ENCODE results near the gene CCS. TPM values are rescaled to one million over a fixed set of nuclear protein-coding genes. Genes with fewer than 3 reads are reported as not detected.

The CCS gene
- total RNA-seq, 1 experiment from 2014 or later: 47.2 TPM

DNA sequence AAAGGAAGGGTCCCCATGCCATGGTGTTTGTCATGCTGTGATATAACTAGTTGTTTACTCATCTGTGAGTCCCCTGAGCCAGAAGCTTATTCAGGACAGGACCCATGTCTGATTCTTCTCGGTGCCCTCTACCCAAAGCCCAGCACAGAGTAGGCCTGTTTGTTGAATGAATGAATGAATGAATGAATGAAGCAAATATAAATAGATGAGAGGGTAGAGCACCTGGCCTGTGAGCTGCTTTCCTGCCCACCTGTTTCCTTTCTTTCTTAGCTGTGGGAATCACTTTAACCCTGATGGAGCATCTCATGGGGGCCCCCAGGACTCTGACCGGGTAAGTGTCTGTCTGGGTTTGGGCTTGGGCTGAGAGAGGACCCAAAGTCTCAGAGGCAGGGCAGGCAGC is 7.2 kb downstream of the CCS start:
- no peak for TF ChIP-seq EZH2 (IDR thresholded peaks at IDR 0.05; ENCODE audit: low read depth)
- TF ChIP-seq, protein P1, sequence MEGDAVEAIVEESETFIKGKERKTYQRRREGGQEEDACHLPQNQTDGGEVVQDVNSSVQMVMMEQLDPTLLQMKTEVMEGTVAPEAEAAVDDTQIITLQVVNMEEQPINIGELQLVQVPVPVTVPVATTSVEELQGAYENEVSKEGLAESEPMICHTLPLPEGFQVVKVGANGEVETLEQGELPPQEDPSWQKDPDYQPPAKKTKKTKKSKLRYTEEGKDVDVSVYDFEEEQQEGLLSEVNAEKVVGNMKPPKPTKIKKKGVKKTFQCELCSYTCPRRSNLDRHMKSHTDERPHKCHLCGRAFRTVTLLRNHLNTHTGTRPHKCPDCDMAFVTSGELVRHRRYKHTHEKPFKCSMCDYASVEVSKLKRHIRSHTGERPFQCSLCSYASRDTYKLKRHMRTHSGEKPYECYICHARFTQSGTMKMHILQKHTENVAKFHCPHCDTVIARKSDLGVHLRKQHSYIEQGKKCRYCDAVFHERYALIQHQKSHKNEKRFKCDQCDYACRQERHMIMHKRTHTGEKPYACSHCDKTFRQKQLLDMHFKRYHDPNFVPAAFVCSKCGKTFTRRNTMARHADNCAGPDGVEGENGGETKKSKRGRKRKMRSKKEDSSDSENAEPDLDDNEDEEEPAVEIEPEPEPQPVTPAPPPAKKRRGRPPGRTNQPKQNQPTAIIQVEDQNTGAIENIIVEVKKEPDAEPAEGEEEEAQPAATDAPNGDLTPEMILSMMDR (conservative IDR thresholded peaks at IDR 0.05): no peak
- no peaks in the 10 kb centered on the region; the same call in 1 of the 2 replicates for H3K36me3 ChIP-seq (ENCODE audit: low read depth)
- ChIA-PET POLR2A (ENCODE audit: unreplicated experiment) (interaction anchor here (0.6 kb wide), 1 partner anchor 234 kb away, joined by 4 read pairs; no protein-coding TSS in a partner anchor), CTCF (no interaction called here)
- no peak overlapping the region for H3K27ac ChIP-seq
- no peak overlapping the region for H3K4me3 ChIP-seq
- H3K9me2 ChIP-seq (ENCODE audit: insufficient read depth): no peaks in the 10 kb centered on the region
- no peaks in the 10 kb centered on the region for H4K20me1 ChIP-seq (ENCODE audit: insufficient read depth)
- no peak overlapping the region for H2AFZ ChIP-seq
- intact Hi-C loops (cut with micrococcal nuclease; ENCODE audit: unreplicated experiment): no loop called here
- no peaks in the 10 kb centered on the region for H3K27me3 ChIP-seq (ENCODE audit: insufficient read depth, low read depth)
- DNase-seq: no peak
- no peaks in the 10 kb centered on the region for H3K4me1 ChIP-seq (replicated peaks; ENCODE audit: insufficient read depth)
- H3K4me2 ChIP-seq: no peak overlapping the region
- H3F3A ChIP-seq (ENCODE audit: insufficient read depth, low read depth): no peaks in the 10 kb centered on the region; the same call in 1 of the 2 replicates
- H3K9me3 ChIP-seq (ENCODE audit: insufficient read depth, low read depth): no peaks in the 10 kb centered on the region
- no TSS peak for BruUV-seq (replicated peaks)
- H3K79me2 ChIP-seq (ENCODE audit: low read depth): no peaks in the 10 kb centered on the region

DNA sequence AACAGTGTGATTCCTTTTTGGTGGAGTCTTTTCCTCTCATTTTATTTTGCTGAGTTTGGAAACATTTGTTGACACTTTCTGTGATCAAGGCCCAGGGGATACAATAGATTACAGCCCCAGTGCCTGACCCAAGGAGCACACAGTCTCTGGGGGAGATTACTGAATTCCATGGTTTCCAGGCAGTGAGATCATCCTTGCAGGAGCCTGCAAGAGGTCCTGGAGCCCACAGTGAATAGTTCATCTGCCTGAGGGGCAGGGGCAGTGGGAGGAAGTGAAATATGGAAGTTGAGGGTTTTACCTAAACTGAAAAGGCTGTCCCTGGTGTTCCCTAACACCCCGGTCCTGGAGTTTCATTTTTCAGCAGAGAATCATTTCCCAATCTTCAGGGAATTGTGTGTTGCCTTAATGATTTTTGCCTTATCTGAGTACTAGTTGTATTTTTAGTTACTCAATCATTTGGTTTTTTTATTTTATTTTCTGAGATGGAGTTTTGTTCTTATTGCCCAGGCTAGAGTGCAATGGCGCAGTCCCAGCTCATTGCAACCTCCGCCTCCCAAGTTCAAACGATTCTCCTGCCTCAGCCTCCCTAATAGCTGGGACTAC is 7.7 kb downstream of the CCS start:
- CTCF ChIA-PET: no interaction called here
- Histone ChIP-seq H3F3A (ENCODE audit: insufficient read depth, low read depth) (no peaks in the 10 kb centered on the region; the same call in 1 of the 2 replicates), H3K4me1 (replicated peaks; ENCODE audit: insufficient read depth) (no peaks in the 10 kb centered on the region), H3K36me3 (ENCODE audit: low read depth) (no peaks in the 10 kb centered on the region; the same call in 1 of the 2 replicates), H3K79me2 (ENCODE audit: low read depth) (no peaks in the 10 kb centered on the region), H2AFZ (no peak overlapping the region), H3K27ac (no peak overlapping the region), H3K9me2 (ENCODE audit: insufficient read depth) (no peaks in the 10 kb centered on the region), H3K4me3 (no peak overlapping the region), H3K9me3 (ENCODE audit: insufficient read depth, low read depth) (no peaks in the 10 kb centered on the region), H4K20me1 (ENCODE audit: insufficient read depth) (no peaks in the 10 kb centered on the region), H3K4me2 (no peak overlapping the region), H3K27me3 (ENCODE audit: insufficient read depth, low read depth) (no peaks in the 10 kb centered on the region)
- POLR2A ChIA-PET (ENCODE audit: unreplicated experiment): interaction anchor here (0.6 kb wide), 1 partner anchor 234 kb away, joined by 4 read pairs; no protein-coding TSS in a partner anchor
- BruUV-seq (replicated peaks): no TSS peak
- intact Hi-C loops (cut with micrococcal nuclease; ENCODE audit: unreplicated experiment): no loop called here
- TF ChIP-seq, protein P1 (conservative IDR thresholded peaks at IDR 0.05): no peak
- no peak for TF ChIP-seq EZH2 (IDR thresholded peaks at IDR 0.05; ENCODE audit: low read depth)
- DNase-seq: no peak

DNA sequence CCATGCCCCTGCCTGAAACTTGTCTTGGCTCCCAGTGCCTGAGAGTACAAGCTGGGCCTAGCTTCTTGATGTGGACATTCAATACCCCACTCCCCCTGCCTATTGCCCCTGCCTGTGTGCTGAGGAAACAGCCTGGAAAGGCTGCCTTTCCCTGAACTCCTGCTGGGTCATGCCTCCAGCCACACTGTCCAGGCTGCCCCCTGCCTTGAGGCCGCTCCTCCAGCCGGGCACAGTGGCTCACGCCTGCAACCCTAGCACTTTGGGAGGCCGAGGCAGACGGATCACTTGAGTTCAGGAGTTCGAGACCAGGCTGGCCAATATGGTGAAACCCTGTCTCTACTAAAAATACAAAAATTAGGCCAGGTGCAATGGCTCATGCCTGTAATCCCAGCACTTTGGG is 10.1 kb downstream of the CCS start:
- H3K27ac ChIP-seq: no peak overlapping the region
- ChIA-PET CTCF (no interaction called here), POLR2A (ENCODE audit: unreplicated experiment) (interaction anchor here (0.5 kb wide), 1 partner anchor 36 kb away, joined by 16 read pairs; no protein-coding TSS in a partner anchor)
- no peak overlapping the region for H2AFZ ChIP-seq
- no peaks in the 10 kb centered on the region for H3K9me2 ChIP-seq (ENCODE audit: insufficient read depth)
- BruUV-seq (replicated peaks): no TSS peak
- no peaks in the 10 kb centered on the region; the same call in 1 of the 2 replicates for H3K36me3 ChIP-seq (ENCODE audit: low read depth)
- H4K20me1 ChIP-seq (ENCODE audit: insufficient read depth): no peaks in the 10 kb centered on the region
- no peaks in the 10 kb centered on the region for H3K4me1 ChIP-seq (replicated peaks; ENCODE audit: insufficient read depth)
- intact Hi-C loops (cut with micrococcal nuclease; ENCODE audit: unreplicated experiment): no loop called here
- no peaks in the 10 kb centered on the region for H3K9me3 ChIP-seq (ENCODE audit: insufficient read depth, low read depth)
- H3K27me3 ChIP-seq (ENCODE audit: insufficient read depth, low read depth): no peaks in the 10 kb centered on the region
- no peak overlapping the region for H3K4me2 ChIP-seq
- no peak overlapping the region for H3K4me3 ChIP-seq
- H3F3A ChIP-seq (ENCODE audit: insufficient read depth, low read depth): no peaks in the 10 kb centered on the region
- no peaks in the 10 kb centered on the region for H3K79me2 ChIP-seq (ENCODE audit: low read depth)
- no peak for TF ChIP-seq EZH2 (IDR thresholded peaks at IDR 0.05; ENCODE audit: low read depth)
- TF ChIP-seq, protein P1 (conservative IDR thresholded peaks at IDR 0.05): no peak
- DNase-seq: no peak
